ENCODE data around the gene BIRC7.

BIRC7 gene

DNA sequence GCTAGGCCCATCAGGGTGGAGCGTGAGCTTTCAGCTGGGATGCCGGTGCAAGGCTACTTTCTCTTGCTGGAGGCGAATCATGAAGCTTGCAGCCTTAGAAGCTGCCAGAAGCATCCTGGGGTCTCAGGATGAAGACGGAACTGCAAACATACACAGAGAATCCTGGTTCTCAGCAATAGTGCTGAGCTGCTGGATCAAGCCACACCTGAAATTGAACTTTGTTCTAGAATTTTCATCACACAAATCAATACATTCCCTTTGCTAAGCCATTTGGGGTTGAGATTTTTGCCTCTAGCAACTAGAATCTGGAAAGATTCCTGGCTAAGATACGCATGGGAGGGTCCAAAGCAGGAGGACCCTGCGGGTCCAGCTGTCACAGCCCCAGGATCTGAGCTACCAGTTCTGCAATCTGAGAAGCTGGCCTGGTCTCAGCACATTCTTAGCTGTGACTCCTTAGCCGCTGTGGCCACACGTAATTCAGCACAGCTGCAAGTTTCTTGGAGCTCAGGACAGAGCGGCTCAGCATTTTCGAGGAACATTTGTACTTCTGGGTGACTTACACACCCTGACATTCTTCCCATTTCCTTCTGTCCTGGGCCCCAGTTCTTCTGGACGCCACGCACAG, 30.3 kb downstream of the BIRC7 start:
- DNase-seq (ENCODE audit: low read depth in 2 of 2) = no peak

DNA sequence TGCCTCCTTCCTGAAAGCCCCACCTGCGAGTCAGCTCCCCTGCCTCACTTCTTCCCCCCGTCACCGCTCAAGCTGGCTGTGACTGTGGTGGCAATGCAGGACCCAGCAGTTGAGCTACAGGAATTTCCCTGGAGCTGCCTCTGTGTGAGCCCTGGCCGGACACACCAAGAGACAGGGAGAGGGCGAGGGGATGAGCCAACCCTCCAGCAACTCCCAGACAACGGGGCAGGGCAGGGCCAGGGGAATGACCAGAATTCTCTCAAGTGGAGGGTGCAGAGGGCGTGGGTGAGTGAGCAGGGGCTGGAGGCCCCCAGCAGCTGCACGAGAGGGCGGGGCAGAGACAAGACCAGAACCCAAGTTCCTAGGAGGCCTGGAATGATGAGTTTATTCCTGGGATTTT, 32.0 kb downstream of the BIRC7 start:
- DNase-seq (ENCODE audit: low read depth in 2 of 2) = no peak

DNA sequence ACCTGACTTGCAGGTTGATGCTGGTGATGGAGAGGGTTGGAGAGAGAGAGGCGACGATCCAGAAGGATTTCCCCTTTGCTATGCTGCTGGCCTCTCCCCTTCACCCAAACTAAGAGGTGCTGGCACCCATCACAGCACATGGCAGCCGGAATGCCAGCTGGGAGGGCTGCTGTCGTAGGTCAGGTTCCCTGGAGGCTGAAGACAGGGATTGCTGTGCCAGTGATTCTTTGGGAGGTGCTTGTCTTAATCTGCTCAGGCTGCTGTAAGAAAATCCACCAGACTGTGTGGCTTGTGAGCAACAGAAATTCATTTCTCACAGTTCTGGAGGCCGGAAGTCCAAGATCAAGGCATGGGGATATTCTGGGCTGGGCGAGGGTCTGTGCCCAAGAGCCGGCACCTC, 32.6 kb downstream of the BIRC7 start:
- DNase-seq (ENCODE audit: low read depth in 2 of 2) = no peak

DNA sequence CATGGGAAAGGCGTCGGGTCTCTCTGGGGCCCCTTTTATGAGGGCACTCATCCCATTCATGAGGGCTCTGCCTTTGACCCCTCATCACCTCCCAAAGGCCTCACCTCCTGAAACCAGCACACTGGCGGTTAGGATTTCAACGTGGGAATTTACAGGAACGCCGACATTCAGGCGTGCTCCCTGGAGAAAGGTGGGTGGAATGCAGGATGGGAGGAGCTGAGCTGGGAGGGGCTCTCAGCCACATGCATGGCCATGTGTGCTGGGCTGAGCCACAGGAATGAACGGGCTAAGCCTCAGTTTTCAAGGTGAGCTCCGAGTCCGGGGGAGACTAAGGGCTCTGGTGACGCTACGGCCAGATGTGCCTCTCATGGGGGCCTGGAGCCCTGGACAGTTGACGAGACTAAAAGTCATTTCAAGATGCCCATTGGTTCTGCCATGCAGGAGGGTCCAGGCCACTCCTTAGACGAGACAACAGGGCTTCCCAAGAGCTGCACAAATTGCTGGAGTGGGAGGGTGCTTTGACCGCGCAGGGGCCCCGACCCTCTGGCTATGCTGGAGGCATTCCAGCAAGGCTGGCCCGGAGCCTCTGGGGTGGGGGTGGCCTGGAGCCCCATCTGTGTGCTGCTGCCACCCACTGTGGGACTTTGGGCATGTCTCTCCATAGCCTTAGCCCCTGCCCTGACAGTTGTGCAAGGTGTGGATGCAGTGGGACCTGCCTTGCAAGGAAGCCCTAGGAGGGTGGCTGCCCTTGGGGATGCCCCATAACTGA, 33.1 kb downstream of the BIRC7 start:
- DNase-seq (ENCODE audit: low read depth in 2 of 2) = no peak

DNA sequence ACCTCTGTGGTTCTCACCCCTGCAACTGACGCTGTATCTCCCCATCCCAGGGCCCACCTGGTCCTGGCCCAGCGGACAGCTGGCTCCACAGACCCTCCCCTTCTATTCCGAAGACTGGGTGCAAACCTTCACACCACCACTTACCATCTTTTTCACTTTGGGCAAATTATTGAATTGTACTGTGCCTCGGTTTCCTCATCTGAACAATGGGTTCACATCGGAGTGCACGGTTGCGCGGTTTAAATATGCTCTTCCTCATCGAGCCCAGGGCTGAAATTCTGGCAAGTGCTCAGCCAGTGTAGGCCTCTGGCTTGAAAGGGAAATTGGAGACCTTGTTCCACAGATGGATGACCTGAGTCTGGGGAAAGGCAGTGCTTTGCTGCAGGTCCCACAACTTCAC, 34.0 kb downstream of the BIRC7 start:
- no peak for DNase-seq (ENCODE audit: low read depth in 2 of 2)

DNA sequence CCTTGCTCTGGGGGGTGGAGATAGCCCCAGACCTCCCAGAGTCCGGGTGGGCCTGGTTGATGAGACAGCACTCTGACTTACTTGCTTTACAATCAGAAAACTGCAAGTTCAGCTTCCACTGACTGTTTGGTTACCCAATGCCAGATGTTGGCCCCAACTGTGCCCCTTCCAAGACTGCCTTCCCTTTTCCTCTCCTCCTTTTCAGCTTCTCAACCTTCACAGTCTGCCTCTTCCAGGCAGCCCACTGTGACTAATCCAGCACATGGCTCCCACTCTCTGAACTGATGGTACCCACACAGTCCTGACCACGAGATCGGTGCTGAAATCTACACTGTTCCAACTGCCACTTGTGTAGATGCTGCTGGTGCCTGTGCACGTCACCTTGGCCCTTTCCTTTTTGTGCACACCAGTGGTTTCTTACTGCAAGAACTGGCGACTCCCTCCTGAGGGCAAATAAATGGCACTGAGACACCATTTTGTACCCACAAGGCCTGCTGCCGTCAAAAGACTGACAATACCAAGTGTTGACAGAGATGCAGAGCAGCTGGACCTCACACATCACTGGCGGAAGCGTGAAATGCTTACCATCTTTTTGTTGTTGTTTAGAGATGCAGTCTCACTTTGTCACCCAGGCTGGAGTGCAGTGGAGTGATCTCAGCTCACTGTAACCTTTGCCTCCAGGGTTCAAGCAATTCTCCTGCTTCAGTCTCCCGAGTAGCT, 35.1 kb downstream of the BIRC7 start:
- DNase-seq (ENCODE audit: low read depth in 2 of 2) = no peak

DNA sequence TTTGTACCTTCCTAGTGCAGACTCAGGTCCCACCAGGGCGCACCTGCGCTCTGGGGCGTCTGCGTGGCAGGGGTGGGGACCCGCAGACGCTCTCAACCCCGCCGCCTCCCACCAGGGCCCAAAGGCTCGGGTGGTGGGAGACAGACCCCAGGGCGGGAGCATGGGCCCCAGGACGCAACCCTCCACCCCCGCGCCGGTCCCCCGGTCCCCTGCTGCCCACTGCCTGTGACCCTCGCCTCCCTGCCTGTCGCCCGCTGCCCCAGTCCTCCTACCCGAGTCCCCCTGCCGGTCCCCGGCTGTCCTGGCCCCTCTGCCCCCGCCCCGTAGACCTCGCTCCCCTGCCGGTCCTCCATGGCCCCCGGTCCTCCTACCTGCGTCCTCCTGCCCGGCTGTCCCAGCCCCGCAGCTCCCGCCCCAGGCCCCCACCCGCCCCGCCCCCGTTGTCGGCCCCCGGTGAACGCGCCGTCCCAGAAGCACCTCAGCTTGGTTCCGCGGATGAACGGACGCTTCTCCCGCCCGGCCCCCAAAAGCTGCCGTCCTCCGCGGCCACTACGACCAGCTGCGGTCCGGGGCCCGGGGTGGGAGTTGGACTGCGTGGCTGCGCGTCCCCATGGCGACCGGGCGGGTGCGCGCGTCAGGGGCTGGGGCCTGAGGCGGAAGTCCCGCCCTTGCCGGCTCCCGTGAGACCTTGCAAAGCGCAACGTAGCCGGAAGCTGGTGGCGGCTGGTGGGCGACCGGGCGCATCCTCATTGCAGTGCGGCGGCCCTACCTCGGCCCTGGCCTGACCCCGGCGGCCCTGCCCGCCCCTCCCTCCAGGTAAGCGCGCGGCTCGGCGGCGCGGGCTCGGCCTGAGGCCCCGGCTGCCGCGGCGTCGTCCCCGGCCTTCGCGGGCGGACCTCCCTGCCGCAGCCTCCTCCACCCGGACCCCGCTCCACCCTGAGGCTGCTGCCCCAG, 36.7 kb downstream of the BIRC7 start, which contains the start of gene ARFGAP1:
TSS of gene ARFGAP1 (plus strand) at position 709 of the 954 bp plus-strand sequence. CDS start 2,768 bp downstream, outside the sequence.
- peak; percentile 78 to 81 for DNase-seq (ENCODE audit: low read depth in 2 of 2)

DNA sequence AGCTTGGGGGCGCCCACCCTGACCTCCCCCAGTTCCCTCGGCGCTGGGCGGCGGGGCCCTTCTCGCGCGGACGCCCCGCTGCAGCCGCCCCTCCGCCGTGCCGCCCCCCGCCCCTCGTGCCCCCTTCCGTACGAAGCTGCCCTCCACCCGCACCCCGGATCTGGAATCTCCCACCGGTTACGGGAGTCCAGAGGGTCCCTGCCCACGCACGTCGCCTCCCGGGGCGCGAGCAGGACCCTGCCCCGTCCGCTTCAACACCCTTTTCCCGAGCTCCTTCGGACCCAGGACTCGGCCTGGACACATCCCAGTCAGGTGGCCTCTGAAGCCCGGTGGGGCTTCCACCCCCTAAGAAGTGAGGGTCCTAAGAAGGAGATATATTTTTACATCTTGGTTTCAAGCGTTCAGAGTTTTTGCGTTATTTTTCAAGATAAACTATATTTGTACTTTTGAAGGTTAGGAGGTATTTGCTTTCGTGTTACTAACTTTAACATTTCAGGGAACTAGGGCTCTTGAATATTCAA, 37.4 kb downstream of the BIRC7 start:
- DNase-seq (ENCODE audit: low read depth in 2 of 2) = no peak

DNA sequence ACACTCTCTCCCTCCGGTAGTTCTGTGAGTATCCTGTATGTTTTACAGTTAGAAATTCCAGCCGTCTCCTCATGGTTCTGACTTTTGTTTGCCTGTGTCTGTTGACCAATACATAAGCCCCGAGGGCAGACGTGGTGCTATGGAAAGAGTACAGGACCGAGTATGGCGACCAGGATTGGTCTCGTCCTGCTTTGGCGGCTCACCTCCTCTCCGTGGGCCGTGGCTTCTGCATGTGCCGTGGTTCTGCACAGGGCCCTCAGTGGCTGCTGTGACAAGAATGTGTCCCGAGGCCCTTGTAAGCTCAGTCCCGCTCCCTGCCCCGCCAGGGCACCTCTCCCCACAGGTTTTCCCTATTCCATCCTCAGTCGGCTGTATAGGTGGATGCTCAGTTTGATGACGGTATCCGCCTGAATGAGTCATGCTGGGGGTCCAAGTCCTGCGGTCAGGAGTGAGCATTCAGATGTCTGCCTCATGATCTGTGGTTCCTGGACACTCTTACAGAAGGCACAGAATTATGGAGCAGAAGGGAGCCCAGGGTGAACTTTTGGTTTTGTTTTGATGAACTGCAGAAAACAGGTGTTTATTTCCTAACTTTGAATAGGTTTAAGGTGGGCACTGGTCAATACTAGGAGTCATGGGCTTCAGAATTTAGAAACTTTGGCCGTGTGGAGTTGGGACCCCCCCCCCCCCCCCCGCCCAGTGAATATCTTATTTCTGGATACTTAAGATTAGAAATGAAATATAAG, 38.1 kb downstream of the BIRC7 start:
- no peak for DNase-seq (ENCODE audit: low read depth in 2 of 2)

DNA sequence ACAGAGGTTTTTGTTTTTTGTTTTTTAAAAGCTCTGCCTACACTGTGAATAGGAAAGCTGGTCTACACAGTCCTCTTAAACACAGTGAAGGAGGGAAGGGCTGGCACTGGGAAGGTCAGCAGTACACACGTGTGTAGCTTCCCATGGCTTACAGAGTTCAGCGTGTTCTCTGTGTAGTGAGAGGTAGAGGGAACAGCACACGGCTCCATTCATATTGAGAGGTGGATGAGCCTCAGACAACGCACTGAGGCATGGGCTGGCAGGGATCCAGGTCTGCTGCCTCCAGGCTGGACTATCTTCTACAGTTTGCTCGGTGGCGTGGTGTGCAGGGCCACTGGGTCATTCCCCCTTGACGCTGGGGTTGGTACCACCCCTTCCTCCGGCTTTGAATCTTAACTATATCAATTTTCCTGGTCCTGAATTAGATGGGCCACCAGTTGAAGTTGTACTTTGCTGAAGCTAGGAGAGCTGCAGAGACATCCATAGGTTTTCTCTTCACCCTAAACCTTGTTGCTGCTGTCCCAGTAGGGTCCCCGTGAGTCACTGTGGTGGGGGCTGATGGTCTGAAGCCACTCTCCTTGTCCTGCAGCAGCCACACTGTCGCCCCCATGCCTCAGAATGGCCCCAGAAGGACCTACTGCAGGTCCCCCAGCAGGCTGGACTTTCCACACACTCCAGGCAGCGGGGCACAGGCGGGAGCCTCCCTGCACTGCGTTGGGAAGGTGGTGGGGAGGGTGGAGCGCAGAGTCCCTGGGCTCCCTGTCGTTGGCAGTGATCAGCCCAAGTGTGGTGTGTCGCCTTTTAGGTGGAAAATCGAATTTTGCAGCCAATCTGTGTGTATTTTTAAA, 38.9 kb downstream of the BIRC7 start:
- DNase-seq (ENCODE audit: low read depth in 2 of 2) = no peak

DNA sequence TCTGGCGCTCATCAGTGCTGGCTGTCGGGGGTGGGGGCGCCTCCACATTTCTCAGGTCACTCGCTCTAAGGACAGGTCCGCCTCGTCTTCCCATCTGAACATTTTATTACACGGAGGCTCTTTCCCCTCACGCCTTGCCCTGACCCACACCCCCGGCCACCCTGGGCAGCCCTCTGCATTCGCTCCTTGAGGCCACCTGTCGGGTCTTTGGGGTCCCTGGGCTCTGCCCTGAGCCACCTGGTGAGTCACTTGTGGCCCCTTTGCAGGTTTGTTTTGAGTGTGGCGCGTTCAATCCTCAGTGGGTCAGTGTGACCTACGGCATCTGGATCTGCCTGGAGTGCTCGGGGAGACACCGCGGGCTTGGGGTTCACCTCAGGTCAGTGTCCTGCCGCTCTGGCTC, 40.1 kb downstream of the BIRC7 start:
- DNase-seq (ENCODE audit: low read depth in 2 of 2) = no peak

DNA sequence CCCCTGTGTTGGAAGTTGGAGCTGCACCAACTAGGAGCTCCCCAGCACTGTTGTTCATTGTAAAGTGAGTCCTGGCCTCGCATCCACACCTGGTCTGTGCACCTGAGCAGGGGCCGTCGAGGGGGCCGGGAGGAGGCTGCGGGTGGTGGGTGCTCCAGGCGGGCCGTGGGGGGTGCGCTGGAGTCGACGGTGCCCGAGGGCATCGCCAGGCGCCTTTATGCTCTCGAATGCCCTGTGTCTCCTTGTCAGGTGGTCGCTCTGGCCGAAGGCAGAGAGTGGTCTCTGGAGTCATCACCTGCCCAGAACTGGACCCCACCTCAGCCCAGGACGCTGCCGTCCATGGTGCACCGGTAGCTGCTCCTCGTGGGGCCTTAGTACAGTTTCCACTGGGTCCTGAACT, 41.3 kb downstream of the BIRC7 start:
- no peak for DNase-seq (ENCODE audit: low read depth in 2 of 2)

DNA sequence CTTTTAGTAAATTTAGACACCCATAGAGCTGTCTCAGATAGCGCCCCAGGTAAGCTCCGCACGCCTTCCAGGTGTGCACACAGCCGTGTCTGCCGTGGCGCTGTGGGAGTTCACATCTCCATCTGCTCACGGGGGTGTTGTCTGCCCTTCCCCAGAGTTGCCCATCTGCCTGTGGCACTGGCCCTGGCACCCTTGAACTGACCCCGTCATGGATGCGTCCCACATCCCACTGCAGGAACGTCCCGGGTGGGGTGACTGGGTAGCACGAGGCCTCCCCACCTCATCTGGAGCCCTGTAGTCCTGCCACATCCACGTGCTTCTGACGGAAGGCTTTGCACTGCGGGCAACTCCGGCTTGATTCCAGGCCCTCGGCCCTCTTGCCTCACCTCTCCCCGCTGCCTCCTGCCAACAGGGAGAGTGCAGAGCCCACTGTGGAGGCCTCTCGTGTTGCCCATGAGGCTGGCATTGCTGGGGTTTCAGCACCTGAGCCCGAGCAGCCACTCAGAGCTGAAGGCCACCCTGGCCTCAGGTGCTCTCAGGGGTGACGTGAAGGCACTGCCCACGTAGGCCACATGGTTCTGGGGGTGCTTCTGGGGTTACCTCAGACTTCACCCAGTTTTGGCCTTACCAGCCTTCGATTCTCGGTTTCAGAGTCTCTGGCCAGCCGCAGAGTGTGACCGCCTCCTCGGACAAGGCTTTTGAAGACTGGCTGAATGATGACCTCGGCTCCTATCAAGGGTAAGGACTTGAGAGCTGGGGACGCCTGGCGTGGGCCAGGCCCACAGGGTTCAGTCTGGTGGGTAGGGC, 42.0 kb downstream of the BIRC7 start:
- no peak for DNase-seq (ENCODE audit: low read depth in 2 of 2)

DNA sequence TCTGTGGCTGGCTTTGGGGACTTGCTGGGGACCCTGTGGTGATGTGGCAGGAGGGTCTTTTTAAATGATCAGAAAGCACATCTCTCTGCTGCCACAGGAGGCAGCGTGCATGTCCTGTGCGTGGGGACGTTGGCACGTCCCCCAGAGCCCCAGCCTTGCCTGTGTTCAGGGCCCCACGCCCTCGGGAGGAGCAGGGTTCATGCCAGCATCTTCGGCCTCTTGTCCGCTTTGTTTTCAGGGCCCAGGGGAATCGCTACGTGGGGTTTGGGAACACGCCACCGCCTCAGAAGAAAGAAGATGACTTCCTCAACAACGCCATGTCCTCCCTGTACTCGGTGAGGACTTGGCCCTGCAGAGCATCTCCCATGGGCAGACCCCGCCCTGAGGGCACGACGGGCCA, 43.0 kb downstream of the BIRC7 start:
- no peak for DNase-seq (ENCODE audit: low read depth in 2 of 2)

DNA sequence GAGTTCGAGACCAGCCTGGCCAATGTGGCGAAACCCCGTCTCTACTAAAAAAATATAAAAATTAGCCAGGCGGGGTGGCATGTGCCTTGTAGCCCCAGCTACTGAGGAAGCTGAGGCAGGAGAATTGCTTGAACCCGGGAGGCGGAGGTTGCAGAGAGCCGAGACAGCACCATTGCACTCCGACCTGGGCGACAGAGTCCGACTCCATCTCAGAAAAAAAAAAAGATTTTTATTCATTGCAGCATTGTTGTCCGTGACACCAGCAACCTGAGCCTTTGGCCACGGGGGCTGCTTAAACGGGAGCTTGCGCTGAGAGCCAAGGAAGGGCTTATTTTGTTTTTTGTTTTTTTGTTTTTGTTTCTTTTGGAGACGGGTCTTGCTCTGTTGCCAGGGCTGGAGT, 44.2 kb downstream of the BIRC7 start:
- DNase-seq (ENCODE audit: low read depth in 2 of 2) = no peak

DNA sequence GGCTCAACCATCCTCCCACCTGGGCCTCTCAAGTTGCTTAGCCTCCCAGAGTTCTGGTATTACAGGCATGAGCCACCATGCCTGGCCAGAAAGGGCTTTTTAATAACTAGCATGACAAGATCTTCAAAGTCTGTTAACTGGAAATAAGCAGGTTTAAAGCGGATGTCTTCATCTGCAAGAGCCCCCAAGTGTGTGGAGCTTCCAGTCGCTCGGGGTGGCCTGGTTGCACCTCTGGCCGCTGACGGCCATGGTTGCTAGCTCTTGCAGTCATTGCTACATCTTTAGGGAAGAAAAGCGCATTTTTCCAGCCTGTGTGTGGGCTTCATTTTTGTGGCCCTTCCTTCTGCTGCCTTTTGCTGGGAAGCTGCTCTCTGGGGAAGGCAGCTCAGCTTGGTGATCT, 44.7 kb downstream of the BIRC7 start:
- DNase-seq (ENCODE audit: low read depth in 2 of 2) = no peak

DNA sequence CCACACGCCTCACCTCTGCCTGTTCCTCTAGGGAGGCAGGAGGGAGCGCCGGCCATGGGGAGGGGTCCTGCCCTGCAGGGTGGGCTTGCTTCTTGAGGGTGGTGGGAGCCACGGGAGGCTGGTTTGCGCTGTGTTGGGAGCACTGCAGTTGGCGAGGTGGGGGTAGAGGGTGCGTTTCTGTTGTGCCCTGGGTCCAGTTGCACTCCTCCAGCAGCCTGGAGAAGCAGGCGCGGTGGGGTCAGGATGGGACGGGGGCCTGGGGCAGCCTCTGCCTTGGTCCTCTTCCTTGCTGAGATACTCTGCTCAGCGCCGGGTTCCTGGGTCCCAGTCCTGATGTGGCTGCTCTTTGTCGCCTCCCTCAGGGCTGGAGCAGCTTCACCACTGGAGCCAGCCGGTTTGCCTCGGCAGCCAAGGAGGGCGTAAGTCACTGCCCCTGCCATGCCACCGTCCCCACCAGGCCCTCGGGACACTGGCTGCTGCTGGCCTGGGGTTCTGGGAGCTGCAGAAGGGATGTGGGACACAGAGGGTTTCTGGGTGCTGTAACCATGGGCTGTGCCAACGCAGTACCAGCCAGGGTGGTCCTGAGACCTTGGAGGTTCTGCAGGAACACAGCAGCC, 45.3 kb downstream of the BIRC7 start:
- no peak for DNase-seq (ENCODE audit: low read depth in 2 of 2)
